HepG2 (cell line): ENCODE measurements around the gene COG5. TPM values are rescaled to one million over a fixed set of nuclear protein-coding genes. Genes with fewer than 3 reads are reported as not detected.

Experiments
- CHD2 ChIP-seq: IDR thresholded peaks from 2 replicates; pipeline ENCODE4 v1.6.1; 2011; ENCODE audit warnings: low read depth, low read length, improper control_type of control experiment
- FOXK2 ChIP-seq: fragments of 450-650 bp; IDR thresholded peaks from 2 replicates; pipeline ENCODE4 v1.6.1; 2016
- IKZF4 ChIP-seq: sonication (generic); formaldehyde crosslinking; IDR thresholded peaks from 2 replicates; pipeline ENCODE4 v1.5.1; 2020; ENCODE audit warnings: borderline replicate concordance, mild to moderate bottlenecking, low read depth, missing genetic modification reagents; ENCODE audit errors: not compliant biosample characterization
- IRX3 ChIP-seq: sonication (generic); formaldehyde crosslinking; IDR thresholded peaks from 2 replicates; pipeline ENCODE4 v1.8.1; 2023; ENCODE audit warnings: mild to moderate bottlenecking, low read depth, missing genetic modification reagents, borderline replicate concordance
- ONECUT2 ChIP-seq: sonication (generic); formaldehyde crosslinking; IDR thresholded peaks from 2 replicates; pipeline ENCODE4 v1.4.0; 2020; ENCODE audit warnings: missing genetic modification reagents
- SETDB1 ChIP-seq: sonication (generic); formaldehyde crosslinking; IDR thresholded peaks from 2 replicates; pipeline ENCODE4 v1.5.1; 2020; ENCODE audit warnings: missing genetic modification reagents, mild to moderate bottlenecking, borderline replicate concordance
- SNAPC5 ChIP-seq: sonication (generic); formaldehyde crosslinking; IDR thresholded peaks from 2 replicates; pipeline ENCODE4 v1.8.1; 2023; ENCODE audit warnings: mild to moderate bottlenecking, missing genetic modification reagents, borderline replicate concordance
- XRCC5 ChIP-seq: fragments of 200-400 bp; formaldehyde crosslinking; optimal IDR thresholded peaks from 2 replicates; pipeline ENCODE3; 2017; ENCODE audit warnings: mild to moderate bottlenecking, low read length
- ZKSCAN1 ChIP-seq: fragments of 150-350 bp; IDR thresholded peaks from 2 replicates; pipeline ENCODE4 v1.6.1; 2014; ENCODE audit warnings: low read length
- ZNF224 ChIP-seq: sonication (generic); formaldehyde crosslinking; IDR thresholded peaks from 2 replicates; pipeline ENCODE4 v1.5.0; 2020; ENCODE audit warnings: mild to moderate bottlenecking, missing genetic modification reagents
- ZNF547 ChIP-seq: sonication (generic); formaldehyde crosslinking; IDR thresholded peaks from 2 replicates; pipeline ENCODE4 v1.5.1; 2020; ENCODE audit warnings: mild to moderate bottlenecking, missing genetic modification reagents
- ZNF609 ChIP-seq: sonication (generic); formaldehyde crosslinking; IDR thresholded peaks from 2 replicates; pipeline ENCODE4 v1.4.0; 2020; ENCODE audit warnings: mild to moderate bottlenecking, missing genetic modification reagents, borderline replicate concordance
- ZNF672 ChIP-seq: sonication (generic); formaldehyde crosslinking; IDR thresholded peaks from 2 replicates; pipeline ENCODE4 v1.8.1; 2022; ENCODE audit warnings: missing genetic modification reagents
- ZNF687 ChIP-seq: sonication (generic); formaldehyde crosslinking; IDR thresholded peaks from 2 replicates; pipeline ENCODE4 v1.5.1; 2020; ENCODE audit warnings: mild to moderate bottlenecking, missing genetic modification reagents, moderate library complexity
- ZNF713 ChIP-seq: sonication (generic); formaldehyde crosslinking; IDR thresholded peaks from 2 replicates; pipeline ENCODE4 v1.4.0; 2020; ENCODE audit warnings: mild to moderate bottlenecking, missing genetic modification reagents
- ZNF772 ChIP-seq: sonication (generic); formaldehyde crosslinking; IDR thresholded peaks from 2 replicates; pipeline ENCODE4 v1.5.0; 2020; ENCODE audit warnings: mild to moderate bottlenecking, missing genetic modification reagents
- ZNF780A ChIP-seq: sonication (generic); formaldehyde crosslinking; IDR thresholded peaks from 2 replicates; pipeline ENCODE4 v1.8.0; 2022; ENCODE audit warnings: mild to moderate bottlenecking, missing genetic modification reagents, moderate library complexity
- ZNF782 ChIP-seq: sonication (generic); formaldehyde crosslinking; IDR thresholded peaks from 2 replicates; pipeline ENCODE4 v1.4.0; 2020; ENCODE audit warnings: missing genetic modification reagents, mild to moderate bottlenecking, borderline replicate concordance
- ZSCAN30 ChIP-seq: sonication (generic); formaldehyde crosslinking; IDR thresholded peaks from 2 replicates; pipeline ENCODE4 v1.5.0; 2020; ENCODE audit warnings: mild to moderate bottlenecking, missing genetic modification reagents
- polyA plus RNA-seq, 8 experiments: library from polyadenylated mRNA; depleted of rRNA in 3 of 8; stranded (reverse) in 7 of 8; unstranded in 1 of 8; fragments of >200 nt; fragmentation: Illumina TruSeq in 4 of 8; extraction: Trizol in 4 of 8; gene quantifications; 2 replicates each; pipeline versions ENCODE4 v1.2.1 to v1.2.3, GENCODE V29; 2011 to 2016; ENCODE audit warnings: low read depth in 4 of 8, missing spikeins in 1 of 8, mixed read lengths in 1 of 8; ENCODE audit not compliant: insufficient read depth in 1 of 8
- total RNA-seq, 5 experiments: library from RNA; depleted of rRNA; stranded (reverse); fragments of >200 nt; fragmentation: Illumina TruSeq; extraction: Trizol; gene quantifications; 2 replicates each; pipeline ENCODE4 v1.2.3, GENCODE V29; 2016; ENCODE audit warnings: low read depth in 1 of 5

The COG5 gene
- total and polyA plus RNA-seq, 2 of the 13 experiments (the other 11 are each of a cell fraction or from before 2014, with no cell fraction given) = 20.4 to 31.3 TPM

- TF ChIP-seq ZNF609 (peak; percentile 50; the same call in 1 of the 2 replicates), ZNF547 (CRISPR knock-in tag) (0 out of 2 replicates have a peak, but pooled peaks have one; percentile 40), ZSCAN30 (CRISPR knock-in tag) (no peak), SNAPC5 (CRISPR knock-in tag) (no peak), ZNF687 (CRISPR knock-in tag) (peak; percentile 79), ONECUT2 (0 out of 2 replicates have a peak, but pooled peaks have one; percentile 42), ZNF672 (CRISPR knock-in tag) (no peak), SETDB1 (CRISPR knock-in tag) (no peak), ZNF780A (CRISPR knock-in tag) (no peak), ZNF772 (CRISPR knock-in tag) (no peak), FOXK2 (peak; percentile 77), ZNF782 (no peak), ZNF713 (CRISPR knock-in tag) (no peak), ZKSCAN1 (0 out of 2 replicates have a peak, but pooled peaks have one; percentile 10), CHD2 (peak; percentile 86), IKZF4 (no peak), ZNF224 (CRISPR knock-in tag) (0 out of 2 replicates have a peak, but pooled peaks have one; percentile 21), IRX3 (CRISPR knock-in tag) (peak; percentile 32; the same call in 1 of the 2 replicates), XRCC5 (no peak)
Observed at GRCh38 chr7:107169120-107170050, 394.3 kb downstream of the COG5 start (continued).
